BE2C (cell line): ENCODE data around the gene CETN1.

Experiments used
- DNase-seq: peaks from one replicate; pipeline ENCODE4 v3.0.0-alpha.2; 2020
- H3K27me3 ChIP-seq: fragments of 250-450 bp; sonication (Bioruptor Pico); 2 replicates; pipeline ENCODE4 v1.5.1; 2020; ENCODE audit warnings: mild to moderate bottlenecking
- H3K36me3 ChIP-seq: fragments of 250-450 bp; sonication (Bioruptor Pico); 2 replicates; pipeline ENCODE4 v1.5.1; 2020; ENCODE audit warnings: mild to moderate bottlenecking
- H3K4me1 ChIP-seq: fragments of 250-450 bp; sonication (Bioruptor Pico); 2 replicates; pipeline ENCODE4 v1.5.1; 2020
- H3K4me3 ChIP-seq: 2 replicates; pipeline ENCODE4 v1.5.1; 2011; ENCODE audit warnings: low read depth, low read length
- H3K9me3 ChIP-seq: fragments of 250-450 bp; sonication (Bioruptor Pico); 2 replicates; pipeline ENCODE4 v1.5.1; 2020
- TF ChIP-seq, protein P1 (sequence below): IDR thresholded peaks from 2 replicates; pipeline ENCODE4 v1.5.1; 2012; ENCODE audit warnings: mild to moderate bottlenecking, low read depth, low read length

CETN1 gene

DNA sequence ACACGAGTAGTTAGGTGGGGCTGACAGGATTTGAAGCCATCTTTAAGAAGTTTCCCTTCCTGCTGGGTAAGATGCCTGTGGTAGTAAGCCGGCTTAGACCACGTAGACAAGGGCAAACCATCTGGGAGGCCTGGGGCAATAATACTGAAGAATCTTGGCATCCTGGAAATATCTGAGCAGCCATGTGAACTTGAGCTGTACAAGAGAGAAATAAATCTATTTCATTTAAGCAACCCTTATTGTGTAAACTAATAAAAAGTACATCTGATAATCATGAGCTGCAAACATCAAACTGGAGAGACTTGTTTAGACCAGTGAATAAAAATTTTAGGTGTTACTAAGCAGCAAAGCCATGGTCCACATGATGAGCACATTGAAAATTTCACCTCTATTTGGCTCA is 11.4 kb upstream of the CETN1 start:
- Histone ChIP-seq H3K4me3 (no peak overlapping the region), H3K4me1 (no peaks in the 10 kb centered on the region), H3K36me3 (no peaks in the 10 kb centered on the region), H3K27me3 (no peaks in the 10 kb centered on the region), H3K9me3 (no peaks in the 10 kb centered on the region)
- TF ChIP-seq, protein P1, sequence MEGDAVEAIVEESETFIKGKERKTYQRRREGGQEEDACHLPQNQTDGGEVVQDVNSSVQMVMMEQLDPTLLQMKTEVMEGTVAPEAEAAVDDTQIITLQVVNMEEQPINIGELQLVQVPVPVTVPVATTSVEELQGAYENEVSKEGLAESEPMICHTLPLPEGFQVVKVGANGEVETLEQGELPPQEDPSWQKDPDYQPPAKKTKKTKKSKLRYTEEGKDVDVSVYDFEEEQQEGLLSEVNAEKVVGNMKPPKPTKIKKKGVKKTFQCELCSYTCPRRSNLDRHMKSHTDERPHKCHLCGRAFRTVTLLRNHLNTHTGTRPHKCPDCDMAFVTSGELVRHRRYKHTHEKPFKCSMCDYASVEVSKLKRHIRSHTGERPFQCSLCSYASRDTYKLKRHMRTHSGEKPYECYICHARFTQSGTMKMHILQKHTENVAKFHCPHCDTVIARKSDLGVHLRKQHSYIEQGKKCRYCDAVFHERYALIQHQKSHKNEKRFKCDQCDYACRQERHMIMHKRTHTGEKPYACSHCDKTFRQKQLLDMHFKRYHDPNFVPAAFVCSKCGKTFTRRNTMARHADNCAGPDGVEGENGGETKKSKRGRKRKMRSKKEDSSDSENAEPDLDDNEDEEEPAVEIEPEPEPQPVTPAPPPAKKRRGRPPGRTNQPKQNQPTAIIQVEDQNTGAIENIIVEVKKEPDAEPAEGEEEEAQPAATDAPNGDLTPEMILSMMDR, result no peak
- no peak for DNase-seq

DNA sequence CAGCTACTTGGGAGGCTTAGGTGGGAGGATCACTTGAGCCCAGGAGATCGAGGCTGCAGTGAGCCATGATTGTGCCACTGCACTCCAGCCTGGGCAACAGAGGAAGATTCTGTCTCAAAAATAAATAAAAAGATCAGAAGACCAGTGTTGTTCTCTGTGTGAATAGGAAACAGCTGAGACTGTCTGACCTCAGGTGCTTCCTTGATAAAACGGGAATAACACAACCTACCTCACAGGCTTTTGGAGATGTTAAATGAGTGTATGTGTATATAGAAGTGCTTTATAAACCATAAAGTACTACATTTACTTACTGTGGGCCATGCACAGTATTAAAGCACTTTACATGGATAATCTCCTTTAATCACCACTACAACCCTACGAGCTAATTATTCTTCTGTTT is 9.9 kb upstream of the CETN1 start:
- Histone ChIP-seq H3K27me3 (no peaks in the 10 kb centered on the region), H3K36me3 (no peaks in the 10 kb centered on the region), H3K4me3 (no peak overlapping the region), H3K9me3 (no peaks in the 10 kb centered on the region), H3K4me1 (no peaks in the 10 kb centered on the region)
- no peak for DNase-seq
- TF ChIP-seq, protein P1, result no peak

DNA sequence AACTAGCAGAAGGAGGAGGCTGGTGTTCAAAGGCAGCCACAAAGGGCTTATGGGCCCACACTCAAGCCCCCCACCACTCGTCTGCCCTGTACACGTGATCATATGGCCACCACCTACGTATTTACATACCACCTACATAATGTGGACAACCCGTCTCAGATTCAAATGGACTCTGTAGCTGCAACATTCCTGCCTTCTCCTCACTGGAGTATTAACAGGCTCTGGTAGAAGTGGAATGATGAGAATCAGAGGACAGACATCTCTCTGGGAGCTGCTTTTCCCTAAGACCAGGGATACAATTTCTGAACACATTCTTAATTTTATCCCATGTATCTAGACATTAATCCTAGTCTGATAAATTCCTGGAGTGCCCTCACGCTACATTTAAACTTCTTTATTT is 9.5 kb upstream of the CETN1 start:
- no peaks in the 10 kb centered on the region for H3K36me3 ChIP-seq
- DNase-seq, result no peak
- no peaks in the 10 kb centered on the region for H3K4me1 ChIP-seq
- no peak overlapping the region for H3K4me3 ChIP-seq
- no peaks in the 10 kb centered on the region for H3K27me3 ChIP-seq
- no peaks in the 10 kb centered on the region for H3K9me3 ChIP-seq
- TF ChIP-seq, protein P1, result no peak

DNA sequence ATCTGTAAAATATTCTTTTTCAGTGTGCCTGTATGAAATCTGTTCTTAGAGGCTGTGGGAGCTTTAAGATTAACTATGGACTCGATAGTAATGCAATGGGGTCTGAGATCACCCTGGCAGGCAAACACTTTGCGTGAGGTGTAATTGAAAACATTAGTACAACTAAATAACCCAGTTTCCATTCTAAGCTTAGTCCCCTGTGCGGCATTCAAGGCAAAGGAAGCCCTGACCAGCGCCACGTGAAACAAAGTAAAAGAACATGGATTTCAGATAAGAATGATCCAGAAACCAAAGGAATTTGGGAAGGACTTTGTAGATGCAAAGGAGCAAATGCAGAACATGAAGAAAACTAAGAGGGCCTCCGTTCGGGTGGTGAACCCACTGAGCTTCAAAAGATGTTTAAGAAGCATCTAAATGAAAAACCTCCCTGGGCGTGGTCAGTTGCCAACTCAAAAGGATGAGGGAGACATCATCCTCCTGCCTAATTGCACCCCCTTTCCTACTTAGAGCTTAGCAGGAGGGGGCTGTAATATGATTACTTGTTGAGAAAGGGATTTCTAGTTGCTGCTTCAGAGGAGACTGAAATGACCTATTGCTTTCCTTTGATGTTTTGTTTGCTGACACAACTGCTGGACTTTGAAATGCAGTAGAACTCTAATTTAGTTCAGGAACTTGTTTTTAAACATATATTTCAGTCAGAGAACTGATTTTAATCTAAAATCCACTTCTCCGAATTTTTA is 7.9 kb upstream of the CETN1 start:
- H3K27me3 ChIP-seq, result no peaks in the 10 kb centered on the region

DNA sequence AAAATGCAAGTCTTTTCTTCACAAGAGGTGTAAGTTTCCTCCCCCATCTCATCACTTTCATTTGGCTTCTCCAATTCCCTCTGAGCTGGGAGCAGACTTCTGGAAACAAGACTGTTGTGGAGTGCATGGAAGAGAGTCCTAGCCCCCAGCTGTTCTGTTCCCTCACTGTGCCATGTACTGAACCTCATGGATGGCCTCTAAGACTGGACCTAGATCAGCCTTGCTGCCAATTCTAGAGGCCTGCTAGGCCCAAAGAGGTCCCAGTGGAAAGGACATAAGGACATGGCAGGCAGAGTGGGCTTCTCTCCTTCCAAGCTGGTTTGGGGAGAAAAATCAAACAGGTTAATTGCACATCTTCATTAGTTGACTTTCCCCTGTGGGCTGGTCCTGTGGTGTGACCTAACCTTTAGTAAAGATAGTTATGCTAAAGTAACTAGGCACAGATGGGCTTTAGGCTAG is 7.3 kb upstream of the CETN1 start:
- Histone ChIP-seq H3K27me3 (no peaks in the 10 kb centered on the region), H3K4me3 (no peak overlapping the region)
- TF ChIP-seq, protein P1, result no peak

More for the DNA sequence above, 7.9 kb upstream of the CETN1 start:
- Histone ChIP-seq H3K36me3 (no peaks in the 10 kb centered on the region), H3K4me3 (no peak overlapping the region), H3K9me3 (no peaks in the 10 kb centered on the region), H3K4me1 (no peaks in the 10 kb centered on the region)
- no peak for DNase-seq
- TF ChIP-seq, protein P1, result no peak

DNA sequence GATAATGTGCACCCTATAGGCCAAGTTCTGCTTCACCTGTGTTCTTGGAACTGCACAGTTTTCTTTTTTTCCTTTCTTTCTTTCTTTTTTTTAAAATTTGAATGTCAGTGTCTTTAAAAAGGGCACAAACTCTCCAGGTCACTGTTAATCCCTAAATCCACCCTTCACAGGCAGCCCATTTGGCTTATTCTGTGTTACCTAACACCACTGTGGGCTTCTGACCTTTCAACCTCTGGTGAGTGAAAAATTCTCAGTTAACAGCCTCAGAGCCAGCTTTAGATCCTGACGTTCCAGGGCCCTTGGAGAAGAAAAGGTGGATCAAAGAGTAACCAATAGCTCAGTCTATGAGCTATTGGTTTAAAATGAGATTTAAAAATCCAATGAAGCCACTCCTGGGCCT is 6.8 kb upstream of the CETN1 start:
- TF ChIP-seq, protein P1, result no peak
- no peaks in the 10 kb centered on the region for H3K27me3 ChIP-seq
- DNase-seq, result no peak

More for the DNA sequence above, 7.3 kb upstream of the CETN1 start:
- H3K4me1 ChIP-seq, result no peaks in the 10 kb centered on the region
- H3K36me3 ChIP-seq, result no peaks in the 10 kb centered on the region
- no peaks in the 10 kb centered on the region for H3K9me3 ChIP-seq
- no peak for DNase-seq

More for the DNA sequence above, 6.8 kb upstream of the CETN1 start:
- Histone ChIP-seq H3K36me3 (no peaks in the 10 kb centered on the region), H3K9me3 (no peaks in the 10 kb centered on the region), H3K4me1 (no peaks in the 10 kb centered on the region), H3K4me3 (no peak overlapping the region)
